ENCODE measurements around the gene PHKG2.

The PHKG2 gene

DNA sequence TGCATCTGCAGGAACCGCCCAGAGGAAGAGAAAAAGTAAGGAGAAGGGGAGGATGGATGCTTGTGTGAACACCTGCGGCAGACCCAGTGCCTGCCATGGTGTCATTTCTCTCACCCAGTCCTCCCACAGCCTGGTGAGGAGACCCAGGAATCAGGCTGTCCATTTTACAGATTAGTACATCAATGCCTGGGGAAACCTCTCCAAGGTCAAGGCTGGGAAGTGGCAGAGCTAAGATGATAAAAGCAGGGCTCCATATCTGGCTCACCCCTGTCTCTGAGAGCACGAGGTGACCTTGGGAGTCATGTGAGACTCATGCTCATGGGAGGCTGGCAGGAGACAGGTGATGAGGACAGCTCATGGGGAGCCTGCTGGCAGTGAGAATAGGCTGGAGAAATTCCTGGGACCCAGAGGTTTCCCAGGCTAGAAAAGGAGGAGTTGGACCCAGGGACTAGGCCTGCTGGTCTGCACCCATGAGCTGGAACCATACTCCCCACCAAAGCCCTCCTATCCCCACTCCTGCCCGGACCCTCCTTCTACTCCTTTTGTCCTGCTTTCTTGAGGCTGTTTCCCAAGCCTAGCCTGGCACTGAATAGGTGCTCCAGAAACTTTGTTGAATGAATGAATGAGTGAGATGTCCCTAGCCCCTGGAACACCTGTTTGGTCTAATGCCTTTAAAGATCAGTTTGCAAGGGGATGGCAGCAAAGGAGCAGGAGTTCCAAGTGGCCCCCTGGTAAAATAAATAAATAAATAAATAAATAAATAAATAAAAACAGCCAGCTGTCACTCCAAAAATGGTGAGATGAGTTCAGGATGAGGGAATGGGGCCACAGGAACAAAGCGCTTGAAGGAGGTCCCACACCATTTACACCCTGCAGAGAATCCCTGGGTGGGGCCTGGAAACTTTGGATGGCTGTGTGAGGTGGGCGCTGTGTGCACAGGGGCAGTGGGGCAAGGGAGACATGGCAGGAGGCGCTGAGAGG, 37.2 kb downstream of the PHKG2 start:
- H3K4me3 ChIP-seq (replicated peaks in 1 of 2; ENCODE audit: low read depth in 2 of 2, low read length in 2 of 2) = peak overlapping the region; percentile 75 to 95
- TF ChIP-seq, protein P1, sequence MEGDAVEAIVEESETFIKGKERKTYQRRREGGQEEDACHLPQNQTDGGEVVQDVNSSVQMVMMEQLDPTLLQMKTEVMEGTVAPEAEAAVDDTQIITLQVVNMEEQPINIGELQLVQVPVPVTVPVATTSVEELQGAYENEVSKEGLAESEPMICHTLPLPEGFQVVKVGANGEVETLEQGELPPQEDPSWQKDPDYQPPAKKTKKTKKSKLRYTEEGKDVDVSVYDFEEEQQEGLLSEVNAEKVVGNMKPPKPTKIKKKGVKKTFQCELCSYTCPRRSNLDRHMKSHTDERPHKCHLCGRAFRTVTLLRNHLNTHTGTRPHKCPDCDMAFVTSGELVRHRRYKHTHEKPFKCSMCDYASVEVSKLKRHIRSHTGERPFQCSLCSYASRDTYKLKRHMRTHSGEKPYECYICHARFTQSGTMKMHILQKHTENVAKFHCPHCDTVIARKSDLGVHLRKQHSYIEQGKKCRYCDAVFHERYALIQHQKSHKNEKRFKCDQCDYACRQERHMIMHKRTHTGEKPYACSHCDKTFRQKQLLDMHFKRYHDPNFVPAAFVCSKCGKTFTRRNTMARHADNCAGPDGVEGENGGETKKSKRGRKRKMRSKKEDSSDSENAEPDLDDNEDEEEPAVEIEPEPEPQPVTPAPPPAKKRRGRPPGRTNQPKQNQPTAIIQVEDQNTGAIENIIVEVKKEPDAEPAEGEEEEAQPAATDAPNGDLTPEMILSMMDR (IDR thresholded peaks at IDR 0.05; ENCODE audit: low read depth, low read length) = no peak
- no peak for DNase-seq (ENCODE audit: low read depth in 2 of 2)

DNA sequence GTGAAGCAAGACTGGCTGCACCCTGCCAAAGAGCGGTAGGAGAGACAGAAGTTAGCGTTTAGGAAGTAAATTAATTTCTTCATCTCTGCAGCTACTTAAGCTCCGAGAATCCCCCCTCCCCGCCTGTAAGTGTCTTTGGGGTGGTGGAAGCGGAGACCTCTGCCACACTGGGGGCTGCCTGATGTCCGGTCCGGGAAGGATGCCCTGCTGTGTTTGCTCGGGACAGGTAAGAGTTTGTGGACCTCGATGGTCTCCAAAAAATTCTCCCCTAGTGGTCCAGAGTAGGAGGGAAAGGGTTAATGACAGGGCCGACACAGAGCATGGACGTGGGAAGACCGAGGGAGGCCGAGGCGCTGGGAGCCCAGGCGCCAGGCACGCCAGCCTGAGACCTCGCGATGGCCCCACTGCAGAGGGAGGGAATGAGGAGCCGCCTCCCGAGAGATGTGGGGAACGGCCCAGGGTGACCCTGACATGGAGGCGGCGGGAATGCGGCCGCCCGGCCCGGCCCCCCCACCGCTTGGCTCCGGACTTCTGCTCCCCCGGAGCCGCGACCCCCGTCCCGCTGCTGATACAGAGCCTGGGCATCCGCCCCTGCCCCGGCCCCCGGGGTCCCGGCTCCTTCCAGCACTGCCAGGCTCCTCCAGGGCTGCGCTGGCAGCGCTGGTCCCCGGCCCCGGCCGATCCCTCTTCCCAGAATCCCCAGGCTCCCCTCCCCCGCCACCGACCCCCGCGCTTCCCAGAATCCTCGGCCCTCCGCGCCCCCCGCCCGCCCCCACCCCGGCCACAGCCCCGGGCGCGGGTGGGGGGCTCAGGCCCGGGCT, 38.1 kb downstream of the PHKG2 start:
- DNase-seq (ENCODE audit: low read depth in 2 of 2) = peak; percentile 71 to 72
- H3K4me3 ChIP-seq (replicated peaks in 1 of 2; ENCODE audit: low read depth in 2 of 2, low read length in 2 of 2) = peak overlapping the region; percentile 75 to 95
- TF ChIP-seq, protein P1 (IDR thresholded peaks at IDR 0.05; ENCODE audit: low read depth, low read length) = no peak

DNA sequence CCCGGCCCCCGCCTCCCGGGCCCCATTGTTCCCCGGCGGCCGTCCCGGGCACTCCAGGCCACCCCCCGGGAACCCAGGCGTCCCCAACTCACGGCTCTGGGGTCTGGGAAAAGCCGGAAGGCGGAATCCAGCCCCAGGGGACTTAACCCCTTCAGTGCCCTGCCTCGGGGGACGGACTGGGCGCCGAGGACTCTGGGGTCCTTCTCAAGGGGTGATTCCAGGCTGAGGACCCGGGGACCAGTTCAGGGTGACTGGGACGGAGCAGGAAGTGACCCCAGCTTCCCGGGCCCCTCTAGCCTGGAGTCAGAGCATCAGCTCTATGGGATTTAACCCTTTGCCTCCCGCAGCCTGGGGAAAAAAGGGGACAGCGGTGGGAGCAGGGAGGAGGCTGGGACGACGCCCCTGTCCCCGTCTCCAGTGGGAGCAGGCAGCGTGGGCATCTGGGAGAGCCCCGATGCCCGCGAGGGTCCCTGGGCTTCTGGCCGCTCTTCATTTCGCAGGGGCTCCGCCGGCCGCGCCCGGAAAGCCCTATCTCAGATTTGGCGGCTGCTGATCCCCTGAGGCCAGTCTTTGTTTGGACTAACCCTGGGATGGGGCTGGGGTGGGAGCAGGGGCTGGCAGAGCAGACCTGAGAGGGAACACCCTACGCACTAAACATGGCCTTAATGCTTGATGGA, 38.8 kb downstream of the PHKG2 start, which contains the start of gene ZNF629:
Gene ZNF629, minus strand, starts transcription at position 270 of the 677 bp plus-strand sequence. CDS start 2,723 bp downstream, outside the sequence.
- TF ChIP-seq, protein P1 (IDR thresholded peaks at IDR 0.05; ENCODE audit: low read depth, low read length) = no peak
- peak; percentile 73 to 81 for DNase-seq (ENCODE audit: low read depth in 2 of 2)
- H3K4me3 ChIP-seq (replicated peaks in 1 of 2; ENCODE audit: low read depth in 2 of 2, low read length in 2 of 2) = peak within 1 kb of the TSS; percentile 75 to 95

DNA sequence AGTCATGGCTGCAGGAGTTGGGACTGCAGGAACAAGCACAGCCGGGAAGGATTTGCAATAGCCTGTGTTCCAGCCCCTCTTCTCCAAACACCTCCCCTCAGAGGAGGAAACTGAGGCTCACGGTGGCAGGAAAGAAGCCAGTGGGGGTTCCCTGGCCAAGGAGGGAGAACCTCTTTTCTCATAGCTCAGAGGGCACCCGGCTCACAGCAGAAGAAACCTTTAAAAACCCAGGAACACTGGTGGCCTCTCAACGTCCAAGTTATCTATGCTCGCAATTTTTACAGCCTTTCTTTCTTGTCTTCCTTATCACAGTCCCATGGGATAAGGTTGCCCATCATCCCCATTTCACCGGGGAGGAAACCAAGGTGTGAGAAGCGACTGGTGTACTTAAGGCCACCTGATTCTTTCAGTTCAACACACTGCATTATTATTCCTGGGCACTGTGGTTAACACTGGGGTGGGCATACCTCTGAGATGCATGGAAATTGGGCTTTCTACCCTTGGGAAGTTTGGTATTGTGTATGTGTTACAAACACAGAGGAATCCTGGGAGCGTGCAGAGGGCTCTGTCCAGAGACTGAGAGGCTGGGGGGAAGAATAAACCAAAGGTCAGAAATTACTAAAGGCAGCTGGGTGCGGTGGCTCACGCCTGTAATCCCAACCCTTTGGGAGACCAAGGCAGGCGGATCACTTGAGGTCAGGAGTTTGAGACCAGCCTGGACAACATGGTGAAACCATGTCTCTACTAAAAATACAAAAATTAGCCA, 39.6 kb downstream of the PHKG2 start:
- H3K4me3 ChIP-seq (replicated peaks in 1 of 2; ENCODE audit: low read depth in 2 of 2, low read length in 2 of 2) = peak overlapping the region; percentile 75 to 95
- no peak for DNase-seq (ENCODE audit: low read depth in 2 of 2)

DNA sequence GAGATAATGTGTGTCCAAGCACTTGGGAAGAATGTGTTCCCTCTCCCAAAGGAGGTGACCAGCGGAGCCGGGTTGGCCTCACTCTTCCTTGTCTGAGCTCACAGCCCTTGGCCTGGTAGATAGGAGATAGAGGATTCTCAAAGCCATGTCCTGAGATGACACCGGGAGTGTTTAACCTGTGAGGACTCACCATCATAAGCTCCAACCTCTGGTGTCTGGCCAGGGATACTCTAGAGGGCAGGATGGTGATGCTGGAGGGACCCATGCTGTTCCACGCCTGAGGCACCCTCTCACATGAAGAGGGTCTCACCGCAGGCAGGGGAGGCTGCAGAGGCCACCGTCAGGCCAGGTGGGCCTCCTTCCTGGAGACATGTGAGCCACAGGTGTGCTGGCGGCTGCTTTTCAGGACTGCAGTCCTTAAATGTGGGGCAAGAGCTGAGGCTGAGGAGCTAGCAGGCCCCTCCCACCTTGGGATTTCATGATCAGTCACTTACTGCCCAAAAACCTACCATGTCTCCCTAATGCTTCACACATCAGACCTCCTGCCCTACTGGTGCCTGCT, 45.4 kb downstream of the PHKG2 start:
- no peak for DNase-seq (ENCODE audit: low read depth in 2 of 2)
- no peak overlapping the region for H3K4me3 ChIP-seq (replicated peaks in 1 of 2; ENCODE audit: low read depth in 2 of 2, low read length in 2 of 2)
- TF ChIP-seq, protein P1 (IDR thresholded peaks at IDR 0.05; ENCODE audit: low read depth, low read length) = no peak

More for the DNA sequence above, 39.6 kb downstream of the PHKG2 start:
- TF ChIP-seq, protein P1 (IDR thresholded peaks at IDR 0.05; ENCODE audit: low read depth, low read length) = peak; percentile 6

All from cardiac fibroblast (primary cell).